Vagina (tissue), 2 donors: ENCODE measurements around the gene SMPX. TPM values are rescaled to one million over a fixed set of nuclear protein-coding genes. Genes with fewer than 3 reads are reported as not detected.

Source experiments
- DNase-seq, 2 donors: peaks; one replicate each; pipeline ENCODE4 v3.0.0-alpha.2; 2017; ENCODE audit errors: extremely low spot score in 2 of 2
- H3K27ac ChIP-seq: fragments of 200-600 bp; sonication (generic); one replicate; pipeline ENCODE4 v1.5.1; 2019
- H3K27me3 ChIP-seq: fragments of 200-600 bp; sonication (generic); one replicate; pipeline ENCODE4 v1.5.1; 2019
- H3K36me3 ChIP-seq, 2 donors: fragments of 200-600 bp; sonication (generic); one replicate each; pipeline ENCODE4 v1.5.1; 2017 to 2019
- H3K4me1 ChIP-seq: fragments of 200-600 bp; sonication (generic); one replicate; pipeline ENCODE4 v1.5.1; 2019
- H3K4me3 ChIP-seq, 2 donors: fragments of 200-600 bp; sonication (generic); 1 replicate in 1 of 2; 2 replicates in 1 of 2; pipeline ENCODE4 v1.5.1; 2016 to 2019
- H3K9me3 ChIP-seq: fragments of 200-600 bp; sonication (generic); one replicate; pipeline ENCODE4 v1.5.1; 2019
- CTCF ChIP-seq, 3 experiments: fragments of 450-650 bp in 2 of 3; fragments of 200-600 bp in 1 of 3; sonication (generic) in 1 of 3; IDR thresholded peaks; one replicate each; pipeline ENCODE4 v1.5.1; 2017 to 2019; ENCODE audit warnings: antibody characterized with exemption in 3 of 3, mild to moderate bottlenecking in 2 of 3, moderate library complexity in 2 of 3
- POLR2A ChIP-seq, 2 donors: fragments of 450-650 bp; IDR thresholded peaks; one replicate each; pipeline ENCODE4 v1.6.1; 2017; ENCODE audit warnings: antibody characterized with exemption in 2 of 2, mild to moderate bottlenecking in 2 of 2, moderate library complexity in 2 of 2
- POLR2AphosphoS5 ChIP-seq, 2 donors: sonication (generic); formaldehyde crosslinking; IDR thresholded peaks; one replicate each; pipeline ENCODE4 v1.9.0; 2017; ENCODE audit warnings: antibody characterized with exemption in 2 of 2, mild to moderate bottlenecking in 2 of 2, low read depth in 1 of 2; ENCODE audit not compliant: insufficient read depth in 1 of 2
- intact Hi-C: fragments of 100-400 bp; cut with DNase I; formaldehyde crosslinking; loops from one replicate; pipeline ENCODE4 v1.15.1; 2023
- total RNA-seq: library from RNA; depleted of rRNA; stranded (reverse); fragments of >200 nt; gene quantifications from one replicate; pipeline ENCODE4 v1.2.3, GENCODE V29; 2016

Gene SMPX
- total RNA-seq, 1 donor from 2014 or later: not detected

- TF ChIP-seq POLR2AphosphoS5 (IDR thresholded peaks at IDR 0.05; ENCODE audit: insufficient read depth in 1 of 2, low read depth in 1 of 2) (no peak), CTCF (IDR thresholded peaks at IDR 0.05) (no peak), POLR2A (IDR thresholded peaks at IDR 0.05) (no peak)
- Histone ChIP-seq H3K4me3 (no peak overlapping the region), H3K9me3 (no peaks in the 10 kb centered on the region), H3K27ac (no peak overlapping the region), H3K36me3 (no peaks in the 10 kb centered on the region), H3K27me3 (no peaks in the 10 kb centered on the region), H3K4me1 (no peaks in the 10 kb centered on the region)
- intact Hi-C loops: no loop called here
- no peak for DNase-seq
Measured at GRCh38 chrX:21799767-21800166, 41.9 kb upstream of the SMPX start.

- Histone ChIP-seq H3K9me3 (no peaks in the 10 kb centered on the region), H3K27me3 (no peaks in the 10 kb centered on the region), H3K4me3 (no peak overlapping the region), H3K27ac (no peak overlapping the region), H3K36me3 (no peaks in the 10 kb centered on the region), H3K4me1 (no peaks in the 10 kb centered on the region)
- TF ChIP-seq POLR2AphosphoS5 (IDR thresholded peaks at IDR 0.05; ENCODE audit: insufficient read depth in 1 of 2, low read depth in 1 of 2): no peak
- no peak for TF ChIP-seq CTCF (IDR thresholded peaks at IDR 0.05)
- no peak for TF ChIP-seq POLR2A (IDR thresholded peaks at IDR 0.05)
- no peak for DNase-seq
- intact Hi-C loops: no loop called here
Measured at GRCh38 chrX:21798677-21799219, 40.8 kb upstream of the SMPX start.

- Histone ChIP-seq H3K36me3 (no peaks in the 10 kb centered on the region), H3K27ac (no peak overlapping the region), H3K27me3 (peaks cover 3% of the 10 kb centered on the region), H3K4me1 (no peaks in the 10 kb centered on the region), H3K9me3 (no peaks in the 10 kb centered on the region), H3K4me3 (no peak overlapping the region)
- no peak for TF ChIP-seq POLR2A (IDR thresholded peaks at IDR 0.05)
- no peak for TF ChIP-seq CTCF (IDR thresholded peaks at IDR 0.05)
- TF ChIP-seq POLR2AphosphoS5 (IDR thresholded peaks at IDR 0.05; ENCODE audit: insufficient read depth in 1 of 2, low read depth in 1 of 2): no peak
- DNase-seq: no peak
- intact Hi-C loops: no loop called here
Measured at GRCh38 chrX:21781976-21782375, 24.1 kb upstream of the SMPX start.

- TF ChIP-seq CTCF (IDR thresholded peaks at IDR 0.05): no peak
- TF ChIP-seq POLR2A (IDR thresholded peaks at IDR 0.05): no peak
- no peak for TF ChIP-seq POLR2AphosphoS5 (IDR thresholded peaks at IDR 0.05; ENCODE audit: insufficient read depth in 1 of 2, low read depth in 1 of 2)
- H3K27me3 ChIP-seq: peaks cover 3% of the 10 kb centered on the region
- no peak overlapping the region for H3K4me3 ChIP-seq
- H3K27ac ChIP-seq: no peak overlapping the region
- H3K36me3 ChIP-seq: no peaks in the 10 kb centered on the region
- no peaks in the 10 kb centered on the region for H3K9me3 ChIP-seq
- intact Hi-C loops: no loop called here
- no peaks in the 10 kb centered on the region for H3K4me1 ChIP-seq
- no peak for DNase-seq
Measured at GRCh38 chrX:21781525-21781924, 23.6 kb upstream of the SMPX start.

- TF ChIP-seq POLR2A (IDR thresholded peaks at IDR 0.05) (no peak), POLR2AphosphoS5 (IDR thresholded peaks at IDR 0.05; ENCODE audit: insufficient read depth in 1 of 2, low read depth in 1 of 2) (no peak), CTCF (IDR thresholded peaks at IDR 0.05) (no peak)
- Histone ChIP-seq H3K36me3 (no peaks in the 10 kb centered on the region), H3K27ac (no peak overlapping the region), H3K4me3 (no peak overlapping the region), H3K9me3 (no peaks in the 10 kb centered on the region), H3K27me3 (no peaks in the 10 kb centered on the region), H3K4me1 (no peaks in the 10 kb centered on the region)
- intact Hi-C loops: no loop called here
- no peak for DNase-seq
Measured at GRCh38 chrX:21779095-21779494, 21.2 kb upstream of the SMPX start.
